Right renal pelvis (tissue), 4 donors: ENCODE results near the gene RET. TPM values are rescaled to one million over a fixed set of nuclear protein-coding genes. Genes with fewer than 3 reads are reported as not detected.
"Not testable (repeated sequence)": the region's sequence is repeated elsewhere in the genome, so short reads cannot be mapped to it uniquely, and the experiment has no call there.

ENCODE experiments used
- DNase-seq, 4 donors: peaks; one replicate each; pipeline ENCODE4 v3.0.0-alpha.2; 2013; ENCODE audit warnings: low read depth in 4 of 4, low spot score in 3 of 4, missing footprints in 1 of 4
- polyA plus RNA-seq, 4 donors: library from polyadenylated mRNA; unstranded; fragments of 120-200 nt; gene quantifications; one replicate each; pipeline ENCODE4 v1.2.1, GENCODE V29; 2013; ENCODE audit not compliant: insufficient read length in 4 of 4

Gene RET
- polyA plus RNA-seq, 4 donors, result 19.0 to 26.2 (median 25.9) TPM

DNA sequence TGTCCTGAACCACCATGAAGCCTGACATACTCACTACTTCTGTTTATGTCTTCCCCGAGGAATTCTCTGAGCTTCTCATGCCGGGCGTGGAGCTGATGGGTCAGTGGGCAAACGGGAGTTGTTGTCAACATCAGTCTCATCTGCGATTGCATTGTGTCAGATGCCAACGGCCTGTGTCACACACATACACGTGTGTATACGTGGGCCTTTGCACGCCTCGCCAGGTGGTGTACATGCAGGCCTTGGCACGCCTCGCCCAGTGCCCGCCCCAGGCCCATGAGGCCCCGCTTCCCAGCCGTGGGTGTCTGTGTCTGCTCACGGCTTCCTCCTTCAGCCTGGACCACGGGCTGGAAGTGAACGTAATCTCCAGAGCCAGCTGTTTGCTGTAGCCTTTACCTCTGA lies 53.9 kb downstream of the RET start:
- no peak for DNase-seq

- no peak for DNase-seq
Observed at GRCh38 chr10:43131256-43131655, 54.4 kb downstream of the RET start.

GRCh38 chr10:43131906-43132305 lies 55.0 kb downstream of the RET start:
- DNase-seq, result no peak

GRCh38 chr10:43132867-43133787 lies 56.3 kb downstream of the RET start:
- DNase-seq, result no peak

GRCh38 chr10:43134126-43134905 lies 57.4 kb downstream of the RET start:
- DNase-seq, result no peak

GRCh38 chr10:43135064-43135463 lies 58.2 kb downstream of the RET start:
- no peak for DNase-seq

- DNase-seq, result no peak
Observed at GRCh38 chr10:43135656-43136055, 58.8 kb downstream of the RET start.

DNA sequence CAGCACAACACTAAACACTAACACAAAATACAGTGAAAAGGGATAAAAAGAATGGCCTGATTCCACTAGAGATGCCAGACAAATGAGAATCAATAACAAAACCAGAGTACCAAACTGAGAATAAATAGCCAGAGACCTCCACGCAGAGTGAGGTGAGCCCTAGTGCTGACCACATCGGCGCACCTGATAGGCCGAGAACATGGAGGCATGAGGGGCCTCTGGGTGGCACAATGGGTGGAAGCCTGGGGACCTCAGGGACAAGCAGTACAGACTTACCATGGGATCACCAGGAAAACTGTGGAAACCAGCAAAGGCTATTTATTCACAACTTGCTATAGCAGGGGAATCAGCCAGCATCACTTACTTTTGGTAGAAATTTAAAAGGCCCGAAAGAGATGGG lies 59.6 kb downstream of the RET start:
- DNase-seq, result no peak

DNA sequence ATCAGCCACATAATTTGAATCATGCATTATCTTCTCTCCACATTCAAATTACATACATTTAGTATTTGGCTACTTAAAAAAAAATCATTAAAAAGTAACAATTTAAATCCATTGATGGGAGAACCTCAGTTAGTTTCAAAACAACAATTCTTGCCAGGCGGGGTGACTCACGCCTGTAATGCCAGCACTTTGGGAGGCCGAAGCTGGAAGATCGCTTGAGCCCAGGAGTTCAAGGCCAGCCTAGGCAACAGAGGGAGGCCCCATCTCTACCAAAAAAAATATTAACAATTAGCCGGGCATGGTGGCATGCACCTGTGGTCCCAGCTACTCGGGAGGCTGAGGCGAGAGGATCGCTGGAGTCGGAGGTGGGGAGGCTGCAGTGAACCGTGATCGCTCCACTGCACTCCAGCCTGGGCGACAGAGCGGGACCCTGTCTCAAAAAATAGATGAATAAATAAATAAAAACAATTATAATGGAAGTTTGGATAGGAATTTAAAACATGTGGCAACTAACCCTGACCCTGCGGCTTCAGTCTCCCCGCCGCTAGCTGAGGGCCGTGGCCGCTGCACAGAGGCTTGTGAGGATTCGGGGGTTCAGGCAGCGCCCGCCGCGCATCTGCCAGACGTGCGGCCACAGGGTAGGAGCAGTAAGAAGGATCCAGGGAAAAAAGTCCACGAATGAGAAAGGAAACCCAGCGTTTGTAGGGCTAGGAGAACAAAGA lies 60.3 kb downstream of the RET start:
- no peak for DNase-seq

DNA sequence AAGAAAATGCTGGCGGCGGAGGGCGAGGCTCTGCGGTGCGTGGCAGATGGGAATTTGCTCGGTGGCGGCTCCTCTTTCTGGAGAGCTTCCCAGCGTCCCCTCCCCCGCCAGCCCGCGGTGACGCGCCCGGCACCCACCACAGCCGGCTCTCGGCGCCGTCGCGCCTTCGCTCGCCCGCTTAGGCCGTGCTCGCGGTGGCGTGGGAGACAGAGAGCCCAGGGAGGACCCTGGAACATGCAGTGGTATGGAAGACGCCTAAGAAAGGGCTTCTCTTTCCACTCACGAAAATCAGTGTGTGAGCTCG lies 60.8 kb downstream of the RET start:
- peak in 2 of 4 donors; percentile 51 to 57 for DNase-seq

GRCh38 chr10:43138021-43138756 lies 61.3 kb downstream of the RET start, which contains the start of gene CSGALNACT2:
Gene CSGALNACT2 (plus strand): TSS chr10:43138445. CDS start chr10:43155150, 16,705 bp downstream.
- peak; percentile 74 to 79 (median 76) for DNase-seq

DNA sequence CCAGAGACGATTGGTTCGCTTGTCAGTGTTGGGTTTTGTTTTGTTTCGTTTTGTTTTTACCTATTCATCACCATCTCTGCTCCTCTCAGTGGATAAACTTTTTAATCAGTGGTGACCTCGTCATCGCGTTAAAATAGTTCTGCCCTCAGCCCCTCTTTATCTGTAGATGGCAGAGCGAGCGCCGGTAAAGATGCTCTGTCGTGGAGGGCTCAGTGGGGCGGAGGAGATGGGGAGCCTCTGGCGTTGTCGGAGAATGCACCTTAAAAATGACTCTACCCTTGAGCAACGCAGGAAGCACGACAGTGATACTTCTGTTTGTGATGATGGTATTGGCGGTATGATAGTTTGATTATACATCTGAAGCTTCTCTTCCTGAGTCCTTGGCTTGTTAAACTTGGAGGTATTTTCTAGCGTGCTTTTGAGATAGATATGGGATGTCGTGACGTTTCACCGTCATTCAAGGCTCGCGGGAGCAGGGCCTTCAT lies 61.9 kb downstream of the RET start:
- peak in 1 of 4 donors; percentile 26 for DNase-seq

GRCh38 chr10:43141421-43141820 lies 64.6 kb downstream of the RET start:
- no peak for DNase-seq

DNA sequence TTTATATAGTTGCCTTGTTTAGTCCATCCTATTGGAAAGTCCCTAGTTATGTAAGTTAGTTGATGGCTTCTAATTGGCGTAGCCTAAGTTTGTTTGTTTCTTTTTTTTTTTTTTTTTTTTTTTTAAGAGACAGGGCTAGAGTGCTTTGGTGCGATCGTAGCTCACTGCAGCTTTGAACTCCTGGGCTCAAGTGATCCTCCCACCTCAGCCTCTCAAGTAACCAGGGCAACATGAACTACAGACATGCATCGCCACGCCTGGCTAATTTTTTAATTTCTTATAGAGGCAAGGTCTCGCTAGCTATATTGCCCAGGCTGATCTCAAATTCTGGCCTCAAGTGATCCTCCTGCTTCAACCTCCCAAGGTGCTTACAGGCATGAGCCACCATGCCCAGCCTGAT lies 68.4 kb downstream of the RET start:
- no peak for DNase-seq

DNA sequence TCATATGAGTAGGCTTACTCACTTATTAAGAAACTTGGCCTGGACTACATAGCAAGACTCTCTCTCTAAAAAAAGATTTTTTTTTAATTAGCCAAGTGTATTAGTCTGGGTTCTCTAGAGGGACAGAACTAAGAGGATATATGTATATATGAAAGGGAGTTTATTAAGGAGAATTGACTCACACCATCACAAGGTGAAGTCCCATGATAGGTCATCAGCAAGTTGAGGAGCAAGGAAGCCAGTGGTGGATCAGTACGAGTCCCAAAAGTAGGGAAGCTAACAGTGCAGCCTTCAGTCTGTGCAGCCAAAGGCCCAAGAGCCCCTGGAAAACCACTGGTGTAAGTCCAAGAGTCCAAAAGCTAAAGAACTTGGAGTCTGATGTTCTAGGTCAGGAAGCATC lies 69.1 kb downstream of the RET start:
- not testable (repeated sequence) for DNase-seq

DNA sequence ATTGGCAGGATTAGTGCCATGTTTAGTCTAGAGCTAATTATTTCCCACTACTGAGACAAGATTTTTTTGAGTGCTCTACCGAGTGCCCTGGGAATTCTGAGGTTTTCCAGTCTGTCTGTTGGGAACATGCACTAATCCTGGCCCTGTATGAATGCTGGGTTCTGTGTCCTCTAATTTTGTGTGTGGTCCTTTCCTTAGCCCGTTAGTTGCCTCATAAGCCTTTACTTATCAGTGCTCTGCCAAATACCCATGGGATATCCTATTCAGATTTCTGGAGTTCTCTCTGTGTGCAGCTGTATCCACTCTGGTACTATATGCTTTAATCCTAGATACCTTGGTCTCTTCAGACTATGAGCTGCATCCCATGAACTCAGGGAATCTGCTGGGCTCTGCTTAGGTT lies 74.5 kb downstream of the RET start:
- no peak for DNase-seq

GRCh38 chr10:43153901-43154300 lies 77.0 kb downstream of the RET start:
- DNase-seq, result no peak

DNA sequence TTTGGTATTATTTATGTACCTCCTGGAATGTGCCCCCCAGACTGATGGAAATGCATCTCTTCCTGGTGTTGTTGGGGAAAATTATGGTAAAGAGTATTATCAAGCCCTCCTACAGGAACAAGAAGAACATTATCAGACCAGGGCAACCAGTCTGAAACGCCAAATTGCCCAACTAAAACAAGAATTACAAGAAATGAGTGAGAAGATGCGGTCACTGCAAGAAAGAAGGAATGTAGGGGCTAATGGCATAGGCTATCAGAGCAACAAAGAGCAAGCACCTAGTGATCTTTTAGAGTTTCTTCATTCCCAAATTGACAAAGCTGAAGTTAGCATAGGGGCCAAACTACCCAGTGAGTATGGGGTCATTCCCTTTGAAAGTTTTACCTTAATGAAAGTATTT lies 78.4 kb downstream of the RET start:
- DNase-seq, result no peak

DNA sequence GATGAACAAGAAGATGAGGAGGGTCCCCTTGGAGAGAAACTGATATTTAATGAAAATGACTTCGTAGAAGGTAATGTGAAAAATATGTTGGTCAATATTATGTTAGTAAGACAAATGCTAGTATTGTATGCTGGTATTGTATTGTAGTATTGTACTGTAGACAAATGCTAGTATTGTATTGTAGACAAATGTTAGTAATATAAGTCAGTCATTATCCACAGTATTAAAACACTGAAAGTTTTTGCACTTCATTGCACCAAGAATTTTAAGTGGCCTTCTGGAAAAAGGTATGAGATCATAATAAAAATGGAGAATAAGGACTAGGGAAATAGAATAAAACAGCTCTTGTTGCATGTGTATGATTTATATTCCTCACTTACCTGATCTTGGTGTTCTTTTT lies 78.9 kb downstream of the RET start:
- no peak for DNase-seq

GRCh38 chr10:43156590-43157341 lies 79.9 kb downstream of the RET start:
- no peak for DNase-seq
